Measurements from ENCODE around the gene COL25A1. TPM values are rescaled to one million over a fixed set of nuclear protein-coding genes. Genes with fewer than 3 reads are reported as not detected.

Gene COL25A1
- total RNA-seq, 2 donors from 2014 or later: 0.47 TPM; not detected in 1

DNA sequence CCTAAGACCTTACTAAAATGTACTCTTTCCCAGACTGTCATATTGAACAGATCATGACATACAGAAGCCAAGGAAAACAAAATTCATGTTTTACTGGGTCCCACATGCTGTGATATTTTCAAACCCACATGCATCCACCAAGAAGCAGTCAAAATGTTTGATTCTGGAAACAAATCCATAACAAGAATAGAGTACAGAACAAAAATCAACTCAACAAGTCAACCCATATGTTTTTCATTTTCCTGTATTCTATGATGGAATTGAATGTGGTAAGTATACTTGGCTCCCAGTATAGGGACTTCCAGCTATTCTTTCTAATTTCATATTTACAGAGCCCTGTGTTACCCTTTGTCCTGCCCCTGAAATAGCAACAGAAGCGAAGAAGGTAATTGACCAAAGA lies 106.8 kb downstream of the COL25A1 start:
- no peaks in the 10 kb centered on the region for H3K9me3 ChIP-seq (ENCODE audit: control insufficient read depth, low read length, poor library complexity, severe bottlenecking)
- Mint-ChIP-seq H3K4me1 (no peaks in the 10 kb centered on the region), H3K27me3 (peaks cover 15% of the 10 kb centered on the region), H3K4me3 (no peak overlapping the region), H3K36me3 (ENCODE audit: low read depth) (peaks cover 2% of the 10 kb centered on the region), H3K27ac (no peak overlapping the region)
- DNase-seq: no peak
- ATAC-seq: no peak

- ATAC-seq (no peak), DNase-seq (no peak)
- Mint-ChIP-seq H3K27ac (no peak overlapping the region), H3K4me1 (no peaks in the 10 kb centered on the region), H3K4me3 (no peak overlapping the region), H3K27me3 (peaks cover 12% of the 10 kb centered on the region), H3K36me3 (ENCODE audit: low read depth) (peaks cover 2% of the 10 kb centered on the region)
- no peaks in the 10 kb centered on the region for H3K9me3 ChIP-seq (ENCODE audit: control insufficient read depth, low read length, poor library complexity, severe bottlenecking)
These were observed 111.2 kb downstream of the COL25A1 start for GRCh38 chr4:109191216-109191615.

DNA sequence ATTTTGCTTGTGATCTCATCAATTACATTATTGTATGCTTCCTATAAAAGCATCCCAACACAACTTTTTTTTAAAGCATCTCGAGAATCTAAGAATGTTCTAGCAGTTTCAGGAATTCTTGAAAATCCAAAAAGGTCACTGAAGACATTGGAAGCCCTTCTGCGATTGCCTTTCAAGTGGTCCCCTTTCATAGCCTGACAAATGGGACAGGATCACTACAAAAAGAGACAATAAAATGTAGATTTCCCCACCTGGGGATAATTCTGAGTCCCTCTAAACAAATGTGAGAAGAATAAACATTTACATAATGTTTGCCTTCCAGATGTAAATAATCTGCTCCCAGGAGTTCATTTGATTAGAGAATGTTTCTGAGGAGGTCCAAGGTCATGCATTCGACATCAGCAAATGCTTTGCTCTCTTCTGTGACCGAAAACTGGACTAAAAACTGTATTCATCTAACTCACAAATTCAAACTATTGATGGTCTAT lies 116.0 kb downstream of the COL25A1 start:
- Mint-ChIP-seq H3K36me3 (ENCODE audit: low read depth) (no peaks in the 10 kb centered on the region), H3K27me3 (peaks cover 30% of the 10 kb centered on the region), H3K27ac (no peak overlapping the region), H3K4me1 (no peaks in the 10 kb centered on the region), H3K4me3 (no peak overlapping the region)
- ATAC-seq (no peak), DNase-seq (no peak)
- no peaks in the 10 kb centered on the region for H3K9me3 ChIP-seq (ENCODE audit: control insufficient read depth, low read length, poor library complexity, severe bottlenecking)

DNA sequence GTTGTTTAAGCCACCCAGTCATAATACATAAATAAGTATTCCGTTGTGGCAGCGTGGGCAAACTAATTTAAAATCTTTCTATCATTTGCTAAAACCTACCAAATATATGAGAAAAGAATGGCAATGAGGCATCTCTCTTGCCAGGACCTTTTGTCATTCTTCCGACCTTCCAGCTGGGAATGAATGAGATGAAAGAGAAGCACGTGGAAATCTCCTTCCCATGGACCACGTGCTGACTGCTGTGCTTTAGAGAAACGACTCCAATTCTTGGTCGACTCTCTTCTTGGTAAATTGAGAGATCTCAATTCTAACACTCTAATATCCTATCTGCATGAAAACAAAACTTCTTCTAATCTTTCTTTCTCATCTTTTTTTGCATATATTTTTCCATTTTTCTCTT lies 116.5 kb downstream of the COL25A1 start:
- no peak overlapping the region for H3K4me3 Mint-ChIP-seq
- H3K9me3 ChIP-seq (ENCODE audit: control insufficient read depth, low read length, poor library complexity, severe bottlenecking): no peaks in the 10 kb centered on the region
- no peak overlapping the region for H3K27ac Mint-ChIP-seq

GRCh38 chr4:109185548-109185947 lies 116.9 kb downstream of the COL25A1 start:
- H3K36me3 Mint-ChIP-seq (ENCODE audit: low read depth): no peaks in the 10 kb centered on the region
- H3K9me3 ChIP-seq (ENCODE audit: control insufficient read depth, low read length, poor library complexity, severe bottlenecking): no peaks in the 10 kb centered on the region
- no peak for DNase-seq
- H3K27ac Mint-ChIP-seq: no peak overlapping the region
- no peak for ATAC-seq
- no peaks in the 10 kb centered on the region for H3K4me1 Mint-ChIP-seq
- H3K4me3 Mint-ChIP-seq: no peak overlapping the region
- H3K27me3 Mint-ChIP-seq: peaks cover 26% of the 10 kb centered on the region

More for the DNA sequence above, 116.5 kb downstream of the COL25A1 start:
- H3K27me3 Mint-ChIP-seq: peaks cover 28% of the 10 kb centered on the region
- no peaks in the 10 kb centered on the region for H3K36me3 Mint-ChIP-seq (ENCODE audit: low read depth)
- no peak for DNase-seq
- ATAC-seq: no peak
- no peaks in the 10 kb centered on the region for H3K4me1 Mint-ChIP-seq

- H3K9me3 ChIP-seq (ENCODE audit: control insufficient read depth, low read length, poor library complexity, severe bottlenecking): no peaks in the 10 kb centered on the region
- H3K27me3 Mint-ChIP-seq: peaks cover 30% of the 10 kb centered on the region
- no peak for DNase-seq
- no peak overlapping the region for H3K4me3 Mint-ChIP-seq
- H3K4me1 Mint-ChIP-seq: no peaks in the 10 kb centered on the region
- no peak for ATAC-seq
- H3K27ac Mint-ChIP-seq: no peak overlapping the region
- no peaks in the 10 kb centered on the region for H3K36me3 Mint-ChIP-seq (ENCODE audit: low read depth)
These were observed 117.9 kb downstream of the COL25A1 start for GRCh38 chr4:109184491-109184961.

GRCh38 chr4:109183931-109184490 lies 118.4 kb downstream of the COL25A1 start:
- ATAC-seq (no peak), DNase-seq (no peak)
- no peaks in the 10 kb centered on the region for H3K36me3 Mint-ChIP-seq (ENCODE audit: low read depth)
- H3K4me3 Mint-ChIP-seq: no peak overlapping the region
- H3K27ac Mint-ChIP-seq: no peak overlapping the region
- peaks cover 30% of the 10 kb centered on the region for H3K27me3 Mint-ChIP-seq
- H3K9me3 ChIP-seq (ENCODE audit: control insufficient read depth, low read length, poor library complexity, severe bottlenecking): no peaks in the 10 kb centered on the region
- H3K4me1 Mint-ChIP-seq: no peaks in the 10 kb centered on the region

DNA sequence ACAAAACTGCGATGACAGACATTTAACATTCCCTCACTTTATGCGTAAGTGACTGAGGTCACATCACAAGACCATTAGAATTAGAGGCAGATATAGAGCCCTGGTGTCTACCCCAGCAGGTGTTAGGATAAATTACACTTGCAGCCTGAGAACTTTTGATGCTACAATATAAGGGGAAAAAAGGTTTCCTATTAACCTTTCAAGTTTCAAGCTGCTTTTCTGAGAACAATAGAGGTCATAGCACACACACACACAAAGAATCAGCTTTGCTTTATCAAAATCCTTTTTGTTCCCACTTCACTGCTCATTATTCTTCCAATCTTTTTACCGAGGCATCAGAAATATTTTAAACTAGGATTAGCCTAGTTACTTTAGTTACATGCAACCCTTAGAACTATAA lies 119.8 kb downstream of the COL25A1 start:
- Mint-ChIP-seq H3K27me3 (peaks cover 22% of the 10 kb centered on the region), H3K4me1 (no peaks in the 10 kb centered on the region), H3K27ac (no peak overlapping the region), H3K4me3 (no peak overlapping the region), H3K36me3 (ENCODE audit: low read depth) (no peaks in the 10 kb centered on the region)
- ATAC-seq (no peak), DNase-seq (no peak)
- no peaks in the 10 kb centered on the region for H3K9me3 ChIP-seq (ENCODE audit: control insufficient read depth, low read length, poor library complexity, severe bottlenecking)

DNA sequence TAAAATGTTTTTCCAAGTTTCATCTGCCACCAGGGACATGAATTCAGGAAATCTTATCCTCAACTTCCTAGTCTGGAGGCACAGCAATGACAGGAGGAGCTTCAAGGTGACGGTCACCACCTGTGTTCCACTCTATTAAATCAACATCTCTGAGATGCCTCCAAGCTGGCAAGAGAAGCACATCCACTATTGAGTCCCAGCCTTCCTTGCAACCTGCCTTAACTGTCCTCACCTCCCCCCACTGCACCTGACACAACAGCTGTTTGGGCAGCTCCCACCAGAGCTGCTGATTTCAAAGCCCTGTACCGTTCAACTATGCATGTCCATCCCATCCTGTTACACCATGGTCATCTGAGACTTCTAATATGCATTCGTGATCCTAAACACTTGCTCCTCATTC lies 123.4 kb downstream of the COL25A1 start:
- H3K4me1 Mint-ChIP-seq: no peaks in the 10 kb centered on the region
- ATAC-seq (no peak), DNase-seq (no peak)
- H3K27me3 Mint-ChIP-seq: peaks cover 23% of the 10 kb centered on the region
- H3K4me3 Mint-ChIP-seq: no peak overlapping the region
- H3K36me3 Mint-ChIP-seq (ENCODE audit: low read depth): no peaks in the 10 kb centered on the region
- no peaks in the 10 kb centered on the region for H3K9me3 ChIP-seq (ENCODE audit: control insufficient read depth, low read length, poor library complexity, severe bottlenecking)
- no peak overlapping the region for H3K27ac Mint-ChIP-seq

GRCh38 chr4:109177096-109177810 lies 125.2 kb downstream of the COL25A1 start:
- H3K27ac Mint-ChIP-seq: no peak overlapping the region
- no peaks in the 10 kb centered on the region for H3K9me3 ChIP-seq (ENCODE audit: control insufficient read depth, low read length, poor library complexity, severe bottlenecking)
- H3K27me3 Mint-ChIP-seq: peaks cover 15% of the 10 kb centered on the region
- DNase-seq: no peak
- H3K36me3 Mint-ChIP-seq (ENCODE audit: low read depth): no peaks in the 10 kb centered on the region
- ATAC-seq: no peak
- no peaks in the 10 kb centered on the region for H3K4me1 Mint-ChIP-seq
- no peak overlapping the region for H3K4me3 Mint-ChIP-seq

DNA sequence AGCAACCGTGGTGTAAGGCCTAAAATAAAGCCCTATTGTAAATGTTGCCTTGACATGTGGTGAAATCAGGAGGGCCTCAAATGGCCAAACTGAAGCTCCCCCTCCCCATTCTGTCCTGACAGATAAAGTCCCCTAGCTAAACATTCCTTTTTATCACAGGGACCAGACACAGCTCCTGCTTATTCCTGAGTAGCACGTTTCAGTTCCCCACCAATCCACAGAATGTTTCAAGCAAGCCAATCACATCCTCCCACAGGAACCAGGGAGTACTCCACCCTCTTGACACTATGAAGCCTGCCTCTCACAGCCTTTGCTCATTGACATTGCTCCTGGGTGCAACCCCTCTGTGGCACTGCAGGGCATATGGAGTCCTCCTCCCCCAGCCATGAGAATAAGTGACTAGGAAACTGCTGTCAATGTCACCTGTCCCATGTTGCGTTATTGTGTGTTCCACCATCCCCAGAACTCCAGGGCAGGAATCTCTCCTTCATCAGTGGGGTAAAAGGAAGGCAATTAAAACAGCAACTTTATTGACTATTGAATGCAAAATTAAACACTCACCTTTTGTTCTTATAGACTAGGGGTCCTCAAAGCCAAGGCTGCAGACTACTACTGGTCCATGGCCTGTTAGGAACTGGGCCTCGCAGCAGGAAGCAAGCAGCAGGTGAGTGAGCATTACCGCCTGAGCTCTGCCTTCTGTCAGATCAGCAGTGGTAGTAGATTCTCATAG lies 128.1 kb downstream of the COL25A1 start:
- Mint-ChIP-seq H3K27ac (no peak overlapping the region), H3K36me3 (ENCODE audit: low read depth) (no peaks in the 10 kb centered on the region), H3K4me1 (no peaks in the 10 kb centered on the region), H3K27me3 (peaks cover 6% of the 10 kb centered on the region), H3K4me3 (no peak overlapping the region)
- DNase-seq: no peak
- no peaks in the 10 kb centered on the region for H3K9me3 ChIP-seq (ENCODE audit: control insufficient read depth, low read length, poor library complexity, severe bottlenecking)
- ATAC-seq: no peak

DNA sequence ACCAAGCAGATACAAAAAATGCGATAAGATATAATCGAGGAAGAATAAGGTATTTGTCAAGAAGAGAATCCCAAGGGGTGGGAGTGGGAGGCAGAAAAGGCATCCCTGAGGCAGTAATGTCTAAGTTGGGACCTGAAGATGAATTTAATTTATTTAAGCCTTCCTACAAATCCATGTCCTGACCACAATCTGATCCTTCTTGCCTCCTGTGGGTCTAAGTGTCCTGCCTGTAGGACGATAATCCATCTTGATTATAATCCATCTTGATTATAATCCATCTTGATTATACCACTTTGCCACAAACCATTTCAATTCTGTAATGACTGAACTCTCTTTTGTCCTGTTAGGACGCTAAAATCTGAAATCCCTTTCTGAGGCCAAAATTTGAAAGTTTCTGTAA lies 130.2 kb downstream of the COL25A1 start:
- ATAC-seq: no peak
- Mint-ChIP-seq H3K4me3 (no peak overlapping the region), H3K27me3 (peaks cover 22% of the 10 kb centered on the region)

DNA sequence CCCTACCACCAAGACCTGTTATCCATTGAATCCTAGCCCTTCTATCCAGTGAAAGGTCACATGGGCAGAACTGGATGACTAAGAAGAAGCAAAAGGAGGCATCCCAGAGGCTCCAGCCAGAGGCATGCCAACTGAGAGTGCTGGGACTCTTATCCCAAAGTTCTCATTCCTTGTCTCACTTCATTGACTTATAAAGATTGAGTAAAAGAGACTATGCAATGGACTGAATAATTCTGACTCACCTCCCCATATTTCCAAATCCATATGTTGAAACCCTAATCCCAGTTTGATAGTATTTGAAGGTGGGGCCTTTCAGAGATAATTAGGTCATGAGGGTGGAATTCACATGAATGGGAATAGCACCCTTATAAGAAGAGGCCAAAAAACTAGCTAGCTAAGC lies 131.4 kb downstream of the COL25A1 start:
- no peak for ATAC-seq
- peaks cover 28% of the 10 kb centered on the region for H3K27me3 Mint-ChIP-seq
- no peak for DNase-seq

More for the DNA sequence above, 130.2 kb downstream of the COL25A1 start:
- H3K9me3 ChIP-seq (ENCODE audit: control insufficient read depth, low read length, poor library complexity, severe bottlenecking): no peaks in the 10 kb centered on the region
- H3K4me1 Mint-ChIP-seq: no peaks in the 10 kb centered on the region
- no peak for DNase-seq
- H3K36me3 Mint-ChIP-seq (ENCODE audit: low read depth): no peaks in the 10 kb centered on the region
- no peak overlapping the region for H3K27ac Mint-ChIP-seq

More for the DNA sequence above, 131.4 kb downstream of the COL25A1 start:
- H3K9me3 ChIP-seq (ENCODE audit: control insufficient read depth, low read length, poor library complexity, severe bottlenecking): no peaks in the 10 kb centered on the region
- Mint-ChIP-seq H3K36me3 (ENCODE audit: low read depth) (no peaks in the 10 kb centered on the region), H3K4me1 (no peaks in the 10 kb centered on the region), H3K4me3 (no peak overlapping the region), H3K27ac (no peak overlapping the region)
